Gastrocnemius medialis (tissue), 4 donors: ENCODE measurements around the gene APEH.
"Not testable (repeated sequence)": the region's sequence is repeated elsewhere in the genome, so short reads cannot be mapped to it uniquely, and the experiment has no call there.

ENCODE experiments used
- POLR2A ChIP-seq, 2 donors: fragments of 450-650 bp; IDR thresholded peaks; one replicate each; pipeline ENCODE4 v1.6.1; 2017; ENCODE audit warnings: antibody characterized with exemption in 2 of 2, mild to moderate bottlenecking in 2 of 2, moderate library complexity in 2 of 2
- TF ChIP-seq, protein P1 (sequence below), 5 experiments: fragments of 450-650 bp in 3 of 5; fragments of 200-600 bp in 2 of 5; sonication (generic) in 2 of 5; IDR thresholded peaks in 4 of 5; conservative IDR thresholded peaks in 1 of 5; 1 replicate in 4 of 5; 2 replicates in 1 of 5; pipeline ENCODE4 v1.5.1; 2016 to 2019; ENCODE audit warnings: antibody characterized with exemption in 5 of 5, mild to moderate bottlenecking in 3 of 5, moderate library complexity in 3 of 5

DNA sequence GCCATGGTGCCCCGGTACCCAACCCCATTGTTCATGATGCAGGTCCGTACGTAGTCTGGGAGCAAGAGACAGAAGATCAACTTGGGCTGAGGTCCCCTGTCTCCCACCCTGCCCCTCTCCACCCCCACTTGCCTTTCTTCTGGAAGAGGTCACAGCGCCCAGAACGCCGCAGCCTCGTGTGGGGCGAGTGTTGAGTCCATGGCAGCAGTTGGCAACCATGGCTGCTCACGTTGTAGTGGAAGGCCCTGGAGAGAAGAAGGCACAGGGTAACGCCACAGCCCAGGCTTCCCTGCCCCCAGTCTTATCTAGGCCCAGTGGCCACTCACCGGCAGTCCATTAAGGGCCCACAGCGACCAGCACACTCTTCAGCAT, 13.3 kb downstream of the APEH start:
- TF ChIP-seq, protein P1, sequence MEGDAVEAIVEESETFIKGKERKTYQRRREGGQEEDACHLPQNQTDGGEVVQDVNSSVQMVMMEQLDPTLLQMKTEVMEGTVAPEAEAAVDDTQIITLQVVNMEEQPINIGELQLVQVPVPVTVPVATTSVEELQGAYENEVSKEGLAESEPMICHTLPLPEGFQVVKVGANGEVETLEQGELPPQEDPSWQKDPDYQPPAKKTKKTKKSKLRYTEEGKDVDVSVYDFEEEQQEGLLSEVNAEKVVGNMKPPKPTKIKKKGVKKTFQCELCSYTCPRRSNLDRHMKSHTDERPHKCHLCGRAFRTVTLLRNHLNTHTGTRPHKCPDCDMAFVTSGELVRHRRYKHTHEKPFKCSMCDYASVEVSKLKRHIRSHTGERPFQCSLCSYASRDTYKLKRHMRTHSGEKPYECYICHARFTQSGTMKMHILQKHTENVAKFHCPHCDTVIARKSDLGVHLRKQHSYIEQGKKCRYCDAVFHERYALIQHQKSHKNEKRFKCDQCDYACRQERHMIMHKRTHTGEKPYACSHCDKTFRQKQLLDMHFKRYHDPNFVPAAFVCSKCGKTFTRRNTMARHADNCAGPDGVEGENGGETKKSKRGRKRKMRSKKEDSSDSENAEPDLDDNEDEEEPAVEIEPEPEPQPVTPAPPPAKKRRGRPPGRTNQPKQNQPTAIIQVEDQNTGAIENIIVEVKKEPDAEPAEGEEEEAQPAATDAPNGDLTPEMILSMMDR (IDR thresholded peaks at IDR 0.05 in 4 of 5, conservative IDR thresholded peaks at IDR 0.05 in 1 of 5): not testable (repeated sequence)
- not testable (repeated sequence) for TF ChIP-seq POLR2A (IDR thresholded peaks at IDR 0.05)
